H9 (cell line): Measurements from ENCODE around the gene SBF1. TPM values are rescaled to one million over a fixed set of nuclear protein-coding genes. Genes with fewer than 3 reads are reported as not detected.
A peak's percentile ranks its signal among the peaks of the same experiment; 100 is the strongest.

Source experiments
- DNase-seq: peaks from one replicate; pipeline ENCODE4 v3.0.0-alpha.2; 2017
- H2AFZ ChIP-seq: one replicate; pipeline ENCODE4 v1.6.1; 2013; ENCODE audit warnings: mild to moderate bottlenecking, low read length, control low read depth, moderate library complexity
- H2AK5ac ChIP-seq: 2 replicates; pipeline ENCODE4 v1.6.1; 2013; ENCODE audit warnings: low read length, control low read depth, mixed read lengths; ENCODE audit not compliant: insufficient read length
- H2BK120ac ChIP-seq: one replicate; pipeline ENCODE4 v1.6.1; 2013; ENCODE audit warnings: low read depth, mild to moderate bottlenecking, low read length, control low read depth, inconsistent platforms; ENCODE audit not compliant: poor library complexity, severe bottlenecking
- H2BK12ac ChIP-seq: 2 replicates; pipeline ENCODE4 v1.6.1; 2013; ENCODE audit warnings: low read length, control low read depth, mixed read lengths, low read depth; ENCODE audit not compliant: insufficient read length
- H2BK15ac ChIP-seq: 2 replicates; pipeline ENCODE4 v1.6.1; 2013; ENCODE audit warnings: low read depth, low read length, control low read depth
- H2BK20ac ChIP-seq: one replicate; pipeline ENCODE4 v1.6.1; 2013; ENCODE audit warnings: low read depth, mild to moderate bottlenecking, low read length, control low read depth, inconsistent platforms; ENCODE audit not compliant: poor library complexity, severe bottlenecking
- H2BK5ac ChIP-seq: 2 replicates; pipeline ENCODE4 v1.6.1; 2013; ENCODE audit warnings: low read length, control low read depth, mixed read lengths; ENCODE audit not compliant: insufficient read length
- H3K14ac ChIP-seq: 2 replicates; pipeline ENCODE4 v1.6.1; 2013; ENCODE audit warnings: low read length, control low read depth; ENCODE audit not compliant: insufficient read depth
- H3K18ac ChIP-seq: 2 replicates; pipeline ENCODE4 v1.6.1; 2013; ENCODE audit warnings: low read depth, mild to moderate bottlenecking, mixed read lengths, low read length, control low read depth; ENCODE audit not compliant: insufficient read length
- H3K23ac ChIP-seq: 2 replicates; pipeline ENCODE4 v1.6.1; 2013; ENCODE audit warnings: low read length, control low read depth, mixed read lengths, low read depth; ENCODE audit not compliant: insufficient read length
- H3K23me2 ChIP-seq: 2 replicates; pipeline ENCODE4 v1.6.1; 2013; ENCODE audit warnings: low read depth, mild to moderate bottlenecking, mixed read lengths, low read length, control low read depth; ENCODE audit not compliant: insufficient read length, poor library complexity, severe bottlenecking
- H3K27ac ChIP-seq: 2 replicates; pipeline ENCODE4 v1.5.1; 2013; ENCODE audit warnings: low read length, control low read depth, mixed read lengths, low read depth; ENCODE audit not compliant: insufficient read length
- H3K27me3 ChIP-seq: 2 replicates; pipeline ENCODE4 v1.6.1; 2013; ENCODE audit warnings: low read length, control low read depth, inconsistent platforms; ENCODE audit not compliant: insufficient read depth
- H3K4ac ChIP-seq: 2 replicates; pipeline ENCODE4 v1.6.1; 2013; ENCODE audit warnings: low read depth, mild to moderate bottlenecking, control low read depth, inconsistent platforms, low read length, moderate library complexity
- H3K4me1 ChIP-seq: 2 replicates; pipeline ENCODE4 v1.6.1; 2013; ENCODE audit warnings: low read length, control low read depth, inconsistent platforms; ENCODE audit not compliant: insufficient read depth
- H3K4me2 ChIP-seq: 2 replicates; pipeline ENCODE4 v1.6.1; 2013; ENCODE audit warnings: low read length, control low read depth, mixed read lengths; ENCODE audit not compliant: insufficient read length, insufficient read depth
- H3K56ac ChIP-seq: 2 replicates; pipeline ENCODE4 v1.6.1; 2013; ENCODE audit warnings: low read depth, mild to moderate bottlenecking, mixed read lengths, low read length, control low read depth; ENCODE audit not compliant: insufficient read length
- H3K79me1 ChIP-seq: 2 replicates; pipeline ENCODE4 v1.6.1; 2013; ENCODE audit warnings: low read depth, mild to moderate bottlenecking, moderate library complexity, low read length, control low read depth, inconsistent platforms; ENCODE audit not compliant: insufficient read depth, poor library complexity, severe bottlenecking
- H3K79me2 ChIP-seq: 2 replicates; pipeline ENCODE4 v1.6.1; 2013; ENCODE audit warnings: low read length, control low read depth, inconsistent platforms; ENCODE audit not compliant: insufficient read depth
- H3K9ac ChIP-seq: 2 replicates; pipeline ENCODE4 v1.6.1; 2013; ENCODE audit warnings: low read length, control low read depth, mixed read lengths; ENCODE audit not compliant: insufficient read length; ENCODE audit errors: extremely low read depth
- H3K9me3 ChIP-seq: one replicate; pipeline ENCODE4 v1.6.1; 2013; ENCODE audit warnings: low read depth, low read length, inconsistent platforms; ENCODE audit not compliant: control insufficient read depth
- H3T11ph ChIP-seq: one replicate; pipeline ENCODE4 v1.6.1; 2013; ENCODE audit warnings: mild to moderate bottlenecking, low read length, control low read depth, inconsistent platforms
- H4K20me1 ChIP-seq: one replicate; pipeline ENCODE4 v1.6.1; 2013; ENCODE audit not compliant: control insufficient read depth, insufficient read length, insufficient read depth
- H4K5ac ChIP-seq: 2 replicates; pipeline ENCODE4 v1.6.1; 2013; ENCODE audit warnings: low read depth, mild to moderate bottlenecking, mixed read lengths, low read length, control low read depth; ENCODE audit not compliant: insufficient read length
- H4K8ac ChIP-seq: replicated peaks from 2 replicates; pipeline ENCODE4 v1.6.1; 2013; ENCODE audit warnings: low read length, control low read depth, mixed read lengths, low read depth; ENCODE audit not compliant: insufficient read length
- H4K91ac ChIP-seq: 2 replicates; pipeline ENCODE4 v1.6.1; 2013; ENCODE audit warnings: low read depth, mild to moderate bottlenecking, moderate library complexity, mixed read lengths, low read length, control low read depth; ENCODE audit not compliant: insufficient read length
- H3K27ac Mint-ChIP-seq, 3 experiments: 2 replicates in 2 of 3; 3 replicates in 1 of 3; pipeline ENCODE4 v1.8.0; 2020 to 2021; ENCODE audit warnings: mixed read lengths in 3 of 3, mild to moderate bottlenecking in 1 of 3, moderate library complexity in 1 of 3
- H3K27me3 Mint-ChIP-seq: 2 replicates; pipeline ENCODE4 v1.8.0; 2021; ENCODE audit warnings: low read depth, mild to moderate bottlenecking, moderate library complexity, mixed read lengths
- H3K36me3 Mint-ChIP-seq, 3 experiments: 2 replicates in 2 of 3; 3 replicates in 1 of 3; pipeline ENCODE4 v1.8.0; 2020 to 2021; ENCODE audit warnings: low read depth in 3 of 3, mixed read lengths in 3 of 3; ENCODE audit not compliant: insufficient read depth in 1 of 3
- H3K4me1 Mint-ChIP-seq, 2 experiments: 2 replicates each; pipeline ENCODE4 v1.8.0; 2020; ENCODE audit warnings: mixed read lengths in 2 of 2
- H3K4me3 Mint-ChIP-seq, 2 experiments: 2 replicates in 1 of 2; 3 replicates in 1 of 2; pipeline ENCODE4 v1.8.0; 2020 to 2021; ENCODE audit warnings: mild to moderate bottlenecking in 2 of 2, mixed read lengths in 2 of 2, moderate library complexity in 1 of 2
- H3K9me3 Mint-ChIP-seq, 2 experiments: 2 replicates in 1 of 2; 3 replicates in 1 of 2; pipeline ENCODE4 v1.8.0; 2020; ENCODE audit warnings: mild to moderate bottlenecking in 2 of 2, mixed read lengths in 2 of 2, moderate library complexity in 1 of 2
- CTCF ChIP-seq: fragments of 200-600 bp; sonication (generic); conservative IDR thresholded peaks from 3 replicates; pipeline ENCODE4 v1.8.0; 2021; ENCODE audit warnings: antibody characterized with exemption, mild to moderate bottlenecking
- WGBS: extraction: QIAGEN DNeasy Blood & Tissue Kit; methylation state at CpG from one replicate; pipeline ENCODE4 v1.1.7; 2013; ENCODE audit warnings: missing lambda C conversion rate, low lambda C conversion rate, mixed read lengths; ENCODE audit not compliant: insufficient read length; ENCODE audit errors: extremely low coverage; 5-methylcytosine and 5-hydroxymethylcytosine counted together
- total RNA-seq: library from RNA; stranded (reverse); gene quantifications from 2 replicates; pipeline ENCODE4 v1.2.1, GENCODE V29; 2021

SBF1 gene
- total RNA-seq, 1 experiment from 2014 or later = 69.8 TPM

GRCh38 chr22:50486561-50487289 is 11.9 kb upstream of the SBF1 start, which contains the start of gene MIOX:
MIOX (plus strand) TSS chr22:50486859; CDS start chr22:50486898, 39 bp downstream.
- H4K20me1 ChIP-seq = no peaks in the 10 kb centered on the region
- H3K23me2 ChIP-seq = no peaks in the 10 kb centered on the region
- H3K56ac ChIP-seq = no peak within 1 kb of the TSS
- no peak within 1 kb of the TSS for H2BK12ac ChIP-seq
- no peaks in the 10 kb centered on the region for H3K9me3 ChIP-seq
- no peak within 1 kb of the TSS for H3T11ph ChIP-seq
- H2BK15ac ChIP-seq = no peak within 1 kb of the TSS
- Mint-ChIP-seq H3K27me3 (peaks cover 6% of the 10 kb centered on the region), H3K27ac (peak within 1 kb of the TSS in 1 of 3 experiments; percentile 51; a peak in 4 of 7 replicates), H3K9me3 (no peaks in the 10 kb centered on the region), H3K4me3 (no peak within 1 kb of the TSS), H3K4me1 (peaks cover 3 to 6% of the 10 kb centered on the region in 2 experiments; a peak in 2 of 4 replicates), H3K36me3 (peaks cover 0 to 2% (median 0%) of the 10 kb centered on the region in 3 experiments; a peak in 1 of 7 replicates)
- H3K4me1 ChIP-seq = no peaks in the 10 kb centered on the region
- no peak within 1 kb of the TSS; the same call in 1 of the 2 replicates for H3K14ac ChIP-seq
- H4K8ac ChIP-seq = no peak within 1 kb of the TSS
- H4K5ac ChIP-seq = no peak within 1 kb of the TSS
- no peaks in the 10 kb centered on the region for H3K79me1 ChIP-seq
- no peaks in the 10 kb centered on the region for H3K27me3 ChIP-seq
- no peak within 1 kb of the TSS for H3K9ac ChIP-seq
- no peak within 1 kb of the TSS for H2BK120ac ChIP-seq
- H4K91ac ChIP-seq = no peak within 1 kb of the TSS
- H3K27ac ChIP-seq = no peak within 1 kb of the TSS
- H2BK5ac ChIP-seq = no peak within 1 kb of the TSS
- no peak within 1 kb of the TSS for H3K4me2 ChIP-seq
- H3K79me2 ChIP-seq = no peaks in the 10 kb centered on the region
- WGBS = no CpG with 5 or more reads among the region's 23 CpGs
- H2AK5ac ChIP-seq = no peak within 1 kb of the TSS
- H2BK20ac ChIP-seq = no peak within 1 kb of the TSS
- H3K4ac ChIP-seq = no peak within 1 kb of the TSS
- TF ChIP-seq CTCF = no peak
- no peak for DNase-seq
- H2AFZ ChIP-seq = no peak within 1 kb of the TSS
- no peak within 1 kb of the TSS for H3K23ac ChIP-seq
- no peak within 1 kb of the TSS for H3K18ac ChIP-seq
